ENCODE results near the gene S100A1.

The S100A1 gene

DNA sequence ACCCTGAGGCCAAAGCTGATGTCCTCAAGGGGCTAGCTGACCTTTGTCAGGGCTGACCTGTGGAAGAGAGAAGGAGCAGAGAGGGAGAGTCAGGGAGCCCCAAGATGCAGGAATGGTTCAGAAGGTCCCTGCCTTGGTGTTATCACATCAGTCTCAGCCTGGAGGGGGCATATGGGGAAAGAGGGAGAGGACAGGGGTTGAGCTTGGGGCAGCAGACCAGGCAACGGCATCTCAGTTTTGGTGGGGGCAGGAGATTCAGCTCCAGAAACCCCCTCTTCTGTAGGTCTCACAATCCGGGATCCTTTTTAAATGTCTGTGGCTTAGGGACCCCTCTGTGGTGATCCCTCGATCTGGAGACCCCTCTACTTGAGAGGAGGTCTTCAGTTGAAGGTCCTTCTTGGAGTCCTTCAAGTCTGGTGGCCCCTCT lies 1.7 kb upstream of the S100A1 start:
- Histone ChIP-seq H3K4me3 (replicated peaks; ENCODE audit: insufficient read depth, low read length) (no peak overlapping the region), H3K27ac (replicated peaks) (no peak overlapping the region), H3K27me3 (ENCODE audit: insufficient read depth, poor library complexity, severe bottlenecking) (no peaks in the 10 kb centered on the region)
- DNase-seq (ENCODE audit: low read depth in 1 of 2, low spot score in 1 of 2): no peak
- TF ChIP-seq GABPA (IDR thresholded peaks at IDR 0.05; ENCODE audit: low read depth): no peak
- TF ChIP-seq, protein P1, sequence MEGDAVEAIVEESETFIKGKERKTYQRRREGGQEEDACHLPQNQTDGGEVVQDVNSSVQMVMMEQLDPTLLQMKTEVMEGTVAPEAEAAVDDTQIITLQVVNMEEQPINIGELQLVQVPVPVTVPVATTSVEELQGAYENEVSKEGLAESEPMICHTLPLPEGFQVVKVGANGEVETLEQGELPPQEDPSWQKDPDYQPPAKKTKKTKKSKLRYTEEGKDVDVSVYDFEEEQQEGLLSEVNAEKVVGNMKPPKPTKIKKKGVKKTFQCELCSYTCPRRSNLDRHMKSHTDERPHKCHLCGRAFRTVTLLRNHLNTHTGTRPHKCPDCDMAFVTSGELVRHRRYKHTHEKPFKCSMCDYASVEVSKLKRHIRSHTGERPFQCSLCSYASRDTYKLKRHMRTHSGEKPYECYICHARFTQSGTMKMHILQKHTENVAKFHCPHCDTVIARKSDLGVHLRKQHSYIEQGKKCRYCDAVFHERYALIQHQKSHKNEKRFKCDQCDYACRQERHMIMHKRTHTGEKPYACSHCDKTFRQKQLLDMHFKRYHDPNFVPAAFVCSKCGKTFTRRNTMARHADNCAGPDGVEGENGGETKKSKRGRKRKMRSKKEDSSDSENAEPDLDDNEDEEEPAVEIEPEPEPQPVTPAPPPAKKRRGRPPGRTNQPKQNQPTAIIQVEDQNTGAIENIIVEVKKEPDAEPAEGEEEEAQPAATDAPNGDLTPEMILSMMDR (IDR thresholded peaks at IDR 0.05; ENCODE audit: insufficient read depth, low read length): no peak
- TF ChIP-seq POLR2AphosphoS5 (IDR thresholded peaks at IDR 0.05; ENCODE audit: low read depth): no peak

DNA sequence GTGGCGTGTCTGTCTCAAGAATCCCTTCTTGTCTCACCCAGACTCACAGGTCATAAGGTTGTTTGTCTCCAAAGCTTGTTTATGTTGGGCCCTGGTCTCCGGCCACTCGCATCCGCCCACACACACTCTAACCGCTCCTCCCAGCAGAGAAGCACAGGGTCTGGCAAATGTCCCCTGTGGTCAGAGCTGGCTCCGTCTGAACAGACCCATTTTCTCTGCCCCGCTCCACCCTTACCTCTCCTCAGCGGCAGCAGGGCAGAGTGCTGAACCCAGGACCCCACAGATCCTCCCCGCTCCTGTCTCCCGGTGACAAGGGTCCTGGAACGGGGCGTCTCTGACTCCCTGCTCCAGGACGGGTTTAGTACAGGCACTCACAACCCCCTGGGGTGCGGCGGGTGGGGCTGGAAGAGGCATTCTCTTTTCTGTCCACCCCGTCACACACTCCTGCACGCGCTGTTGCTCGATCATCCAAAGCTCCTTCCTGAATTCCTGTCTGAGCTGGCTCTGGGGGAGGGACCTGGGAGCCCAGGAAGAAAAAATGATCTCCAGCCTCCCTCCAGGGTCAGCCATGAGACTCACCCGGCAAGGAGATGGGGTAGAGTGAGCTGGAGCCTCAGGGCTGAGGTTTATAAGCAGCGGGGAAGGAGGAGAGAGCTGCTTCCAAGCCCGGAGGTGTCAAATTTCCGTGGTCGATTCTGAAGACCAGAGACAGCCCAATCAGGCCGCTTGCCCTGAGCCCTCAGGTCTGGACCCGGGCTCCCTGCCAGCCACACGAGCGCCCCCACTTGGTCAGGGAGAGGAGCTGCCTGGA lies 1.1 kb upstream of the S100A1 start, which contains the start of gene S100A13:
TSS of gene S100A13 (minus strand) at position 602 of the 811 bp plus-strand sequence. CDS start 1,033 bp downstream, outside the sequence.
- no peak for DNase-seq (ENCODE audit: low read depth in 1 of 2, low spot score in 1 of 2)
- TF ChIP-seq GABPA (IDR thresholded peaks at IDR 0.05; ENCODE audit: low read depth) (no peak), POLR2AphosphoS5 (IDR thresholded peaks at IDR 0.05; ENCODE audit: low read depth) (no peak), SPI1 (IDR thresholded peaks at IDR 0.05; ENCODE audit: borderline replicate concordance, low read depth) (no peak)
- TF ChIP-seq, protein P2, sequence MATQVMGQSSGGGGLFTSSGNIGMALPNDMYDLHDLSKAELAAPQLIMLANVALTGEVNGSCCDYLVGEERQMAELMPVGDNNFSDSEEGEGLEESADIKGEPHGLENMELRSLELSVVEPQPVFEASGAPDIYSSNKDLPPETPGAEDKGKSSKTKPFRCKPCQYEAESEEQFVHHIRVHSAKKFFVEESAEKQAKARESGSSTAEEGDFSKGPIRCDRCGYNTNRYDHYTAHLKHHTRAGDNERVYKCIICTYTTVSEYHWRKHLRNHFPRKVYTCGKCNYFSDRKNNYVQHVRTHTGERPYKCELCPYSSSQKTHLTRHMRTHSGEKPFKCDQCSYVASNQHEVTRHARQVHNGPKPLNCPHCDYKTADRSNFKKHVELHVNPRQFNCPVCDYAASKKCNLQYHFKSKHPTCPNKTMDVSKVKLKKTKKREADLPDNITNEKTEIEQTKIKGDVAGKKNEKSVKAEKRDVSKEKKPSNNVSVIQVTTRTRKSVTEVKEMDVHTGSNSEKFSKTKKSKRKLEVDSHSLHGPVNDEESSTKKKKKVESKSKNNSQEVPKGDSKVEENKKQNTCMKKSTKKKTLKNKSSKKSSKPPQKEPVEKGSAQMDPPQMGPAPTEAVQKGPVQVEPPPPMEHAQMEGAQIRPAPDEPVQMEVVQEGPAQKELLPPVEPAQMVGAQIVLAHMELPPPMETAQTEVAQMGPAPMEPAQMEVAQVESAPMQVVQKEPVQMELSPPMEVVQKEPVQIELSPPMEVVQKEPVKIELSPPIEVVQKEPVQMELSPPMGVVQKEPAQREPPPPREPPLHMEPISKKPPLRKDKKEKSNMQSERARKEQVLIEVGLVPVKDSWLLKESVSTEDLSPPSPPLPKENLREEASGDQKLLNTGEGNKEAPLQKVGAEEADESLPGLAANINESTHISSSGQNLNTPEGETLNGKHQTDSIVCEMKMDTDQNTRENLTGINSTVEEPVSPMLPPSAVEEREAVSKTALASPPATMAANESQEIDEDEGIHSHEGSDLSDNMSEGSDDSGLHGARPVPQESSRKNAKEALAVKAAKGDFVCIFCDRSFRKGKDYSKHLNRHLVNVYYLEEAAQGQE (IDR thresholded peaks at IDR 0.05; ENCODE audit: insufficient replicate concordance, low read depth): no peak
- TF ChIP-seq, protein P1 (IDR thresholded peaks at IDR 0.05; ENCODE audit: insufficient read depth, low read length): no peak
- Histone ChIP-seq H3K4me3 (replicated peaks; ENCODE audit: insufficient read depth, low read length) (no peak within 1 kb of the TSS), H3K27me3 (ENCODE audit: insufficient read depth, poor library complexity, severe bottlenecking) (no peaks in the 10 kb centered on the region), H3K27ac (replicated peaks) (no peak within 1 kb of the TSS)

DNA sequence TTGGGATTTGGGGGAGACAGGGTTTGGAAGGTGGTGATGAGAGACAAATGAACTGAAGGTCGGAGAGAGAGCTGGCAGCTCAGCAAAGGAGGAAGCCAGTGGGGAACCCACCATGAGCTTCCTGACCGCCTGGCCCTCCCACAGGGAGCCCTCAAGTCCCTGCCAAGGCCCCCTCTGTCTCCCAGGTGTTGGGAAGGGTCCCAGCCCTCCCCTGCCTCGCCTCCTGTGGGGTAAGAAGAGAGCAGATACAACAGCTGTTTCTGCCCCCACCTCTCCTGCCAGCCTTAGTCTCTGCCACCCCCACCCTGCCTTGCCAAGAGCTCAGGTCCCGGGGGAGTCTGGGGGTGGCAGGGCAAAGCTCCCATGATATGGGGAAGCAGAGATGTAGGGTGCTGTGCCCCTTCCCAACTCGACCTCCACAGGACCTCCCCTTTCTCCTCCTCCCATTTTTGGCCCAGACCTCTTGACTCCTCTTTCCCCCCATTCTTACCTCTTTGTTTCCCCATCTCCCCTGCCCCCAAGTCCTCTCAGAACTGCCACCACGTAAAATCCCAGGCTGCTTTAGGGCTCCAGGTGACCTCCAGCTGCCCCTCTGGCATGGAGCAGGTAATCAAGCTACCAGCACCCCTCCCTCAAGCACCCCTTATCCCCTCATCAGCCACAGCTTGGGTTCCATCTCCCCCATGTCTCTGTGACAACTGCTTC lies 556 bp downstream of the S100A1 start:
- TF ChIP-seq, protein P2 (IDR thresholded peaks at IDR 0.05; ENCODE audit: insufficient replicate concordance, low read depth): no peak
- TF ChIP-seq POLR2AphosphoS5 (IDR thresholded peaks at IDR 0.05; ENCODE audit: low read depth) (no peak), GABPA (IDR thresholded peaks at IDR 0.05; ENCODE audit: low read depth) (no peak), SPI1 (IDR thresholded peaks at IDR 0.05; ENCODE audit: borderline replicate concordance, low read depth) (no peak)
- TF ChIP-seq, protein P1 (IDR thresholded peaks at IDR 0.05; ENCODE audit: insufficient read depth, low read length): no peak
- DNase-seq (ENCODE audit: low read depth in 1 of 2, low spot score in 1 of 2): no peak
- Histone ChIP-seq H3K27ac (replicated peaks) (no peak overlapping the region), H3K4me3 (replicated peaks; ENCODE audit: insufficient read depth, low read length) (no peak overlapping the region), H3K27me3 (ENCODE audit: insufficient read depth, poor library complexity, severe bottlenecking) (no peaks in the 10 kb centered on the region)
